ENCODE data around the gene MAML2. TPM values are rescaled to one million over a fixed set of nuclear protein-coding genes. Genes with fewer than 3 reads are reported as not detected.

The MAML2 gene
- total and polyA plus RNA-seq, 4 donors: 3.8 to 41.8 (median 13.7) TPM

- no peak overlapping the region for H3K9ac ChIP-seq (ENCODE audit: insufficient read depth in 1 of 2, low read length in 2 of 2)
- DNase-seq (no peak), ATAC-seq (ENCODE audit: insufficient read depth, low FRiP score) (no peak)
- H3K27me3 ChIP-seq (ENCODE audit: control insufficient read depth in 3 of 3, insufficient read depth in 3 of 3, low read length in 2 of 3): no peaks in the 10 kb centered on the region
- H3K27ac ChIP-seq (ENCODE audit: low read depth in 1 of 2, low read length in 1 of 2): no peak overlapping the region
- 63 to 72% methylated on average over 3 of the region's 3 CpGs for WGBS, 2 donors
- no peaks in the 10 kb centered on the region for H3K9me3 ChIP-seq (ENCODE audit: control insufficient read depth in 4 of 4, insufficient read depth in 3 of 4, low read length in 3 of 4)
- peaks cover 0 to 14% (median 0%) of the 10 kb centered on the region in 5 donors for H3K4me1 ChIP-seq (ENCODE audit: control insufficient read depth in 5 of 5, insufficient read depth in 5 of 5, low read length in 5 of 5)
- H3K36me3 ChIP-seq (ENCODE audit: control insufficient read depth in 4 of 4, insufficient read depth in 4 of 4, low read length in 4 of 4): peaks cover 2 to 16% (median 8%) of the 10 kb centered on the region in 4 donors
- H3K4me3 ChIP-seq: no peak overlapping the region
- TF ChIP-seq CTCF (IDR thresholded peaks at IDR 0.05; ENCODE audit: control extremely low read depth, extremely low read depth): no peak
Measured at GRCh38 chr11:96384156-96384555, 41.2 kb upstream of the MAML2 start.

GRCh38 chr11:96376796-96377195, 33.8 kb upstream of the MAML2 start:
- TF ChIP-seq CTCF (IDR thresholded peaks at IDR 0.05; ENCODE audit: control extremely low read depth, extremely low read depth): no peak
- H3K4me1 ChIP-seq (ENCODE audit: control insufficient read depth in 5 of 5, insufficient read depth in 5 of 5, low read length in 5 of 5): no peaks in the 10 kb centered on the region
- no peaks in the 10 kb centered on the region for H3K9me3 ChIP-seq (ENCODE audit: control insufficient read depth in 4 of 4, insufficient read depth in 3 of 4, low read length in 3 of 4)
- no peak overlapping the region for H3K27ac ChIP-seq (ENCODE audit: low read depth in 1 of 2, low read length in 1 of 2)
- no peak overlapping the region for H3K4me3 ChIP-seq
- peaks cover 3 to 21% (median 12%) of the 10 kb centered on the region in 4 donors for H3K36me3 ChIP-seq (ENCODE audit: control insufficient read depth in 4 of 4, insufficient read depth in 4 of 4, low read length in 4 of 4)
- 88 to 96% methylated on average over 1 of the region's 1 CpG for WGBS, 2 donors
- H3K9ac ChIP-seq (ENCODE audit: insufficient read depth in 1 of 2, low read length in 2 of 2): no peak overlapping the region
- no peaks in the 10 kb centered on the region for H3K27me3 ChIP-seq (ENCODE audit: control insufficient read depth in 3 of 3, insufficient read depth in 3 of 3, low read length in 2 of 3)
- DNase-seq: no peak
- no peak for ATAC-seq (ENCODE audit: insufficient read depth, low FRiP score)

- WGBS, 2 donors: 85 to 94% methylated on average over 4 of the region's 4 CpGs
- no peak overlapping the region for H3K9ac ChIP-seq (ENCODE audit: insufficient read depth in 1 of 2, low read length in 2 of 2)
- no peak for ATAC-seq (ENCODE audit: insufficient read depth, low FRiP score)
Measured at GRCh38 chr11:96373826-96374225, 30.8 kb upstream of the MAML2 start.

More at GRCh38 chr11:96373826-96374225, 30.8 kb upstream of the MAML2 start:
- Histone ChIP-seq H3K4me3 (no peak overlapping the region), H3K9me3 (ENCODE audit: control insufficient read depth in 4 of 4, insufficient read depth in 3 of 4, low read length in 3 of 4) (peaks cover 0 to under 1% (median 0%) of the 10 kb centered on the region in 4 donors), H3K4me1 (ENCODE audit: control insufficient read depth in 5 of 5, insufficient read depth in 5 of 5, low read length in 5 of 5) (no peaks in the 10 kb centered on the region), H3K27ac (ENCODE audit: low read depth in 1 of 2, low read length in 1 of 2) (no peak overlapping the region), H3K36me3 (ENCODE audit: control insufficient read depth in 4 of 4, insufficient read depth in 4 of 4, low read length in 4 of 4) (peaks cover 5 to 21% (median 15%) of the 10 kb centered on the region in 4 donors), H3K27me3 (ENCODE audit: control insufficient read depth in 3 of 3, insufficient read depth in 3 of 3, low read length in 2 of 3) (no peaks in the 10 kb centered on the region)
- no peak for DNase-seq
- no peak for TF ChIP-seq CTCF (IDR thresholded peaks at IDR 0.05; ENCODE audit: control extremely low read depth, extremely low read depth)
